PC-3 (cell line): Measurements from ENCODE around the gene TXNDC17. TPM values are rescaled to one million over a fixed set of nuclear protein-coding genes. Genes with fewer than 3 reads are reported as not detected.
"Not testable (repeated sequence)": the region's sequence is repeated elsewhere in the genome, so short reads cannot be mapped to it uniquely, and the experiment has no call there.

Experiments
- ATAC-seq: fragments of 200-7000 bp; cut with Tn5 transposase; 2 replicates; pipeline ENCODE4 v1.9.1; 2020; ENCODE audit warnings: mild to moderate bottlenecking, moderate library complexity
- BruUV-seq: library from RNA; stranded (reverse); fragments of 400-500 nt; replicated peaks from 2 replicates; lab custom pipeline; 2021; lab: Mats Ljungman, UMichigan
- CTCF ChIA-PET: fragments of 300-600 bp; sonication (Branson Sonifier 250); formaldehyde crosslinking; loops from one replicate; lab custom pipeline; 2022; ENCODE audit warnings: antibody characterized with exemption; lab: Charles Lee
- POLR2A ChIA-PET: fragments of 300-600 bp; sonication (Branson Sonifier 250); formaldehyde crosslinking; loops from one replicate; lab custom pipeline; 2022; ENCODE audit warnings: antibody characterized with exemption; ENCODE audit not compliant: unreplicated experiment; lab: Charles Lee
- DNase-seq: peaks from one replicate; pipeline ENCODE4 v3.0.0-alpha.2; 2015
- H2AFZ ChIP-seq: fragments of 300-600 bp; sonication (generic); 2 replicates; pipeline ENCODE4 v1.6.0; 2016; ENCODE audit warnings: antibody characterized with exemption, low read length
- H3F3A ChIP-seq: fragments of 300-600 bp; sonication (generic); one replicate; pipeline ENCODE4 v1.6.0; 2017; ENCODE audit warnings: antibody characterized with exemption, low read length, control low read depth, mild to moderate bottlenecking; ENCODE audit not compliant: unreplicated experiment
- H3K27ac ChIP-seq: fragments of 300-600 bp; sonication (generic); 2 replicates; pipeline ENCODE4 v1.5.1; 2016; ENCODE audit warnings: mild to moderate bottlenecking, low read length
- H3K27me3 ChIP-seq: fragments of 300-600 bp; sonication (generic); 2 replicates; pipeline ENCODE4 v1.6.1; 2016; ENCODE audit warnings: low read length, mixed read lengths
- H3K36me3 ChIP-seq: fragments of 300-600 bp; sonication (generic); 2 replicates; pipeline ENCODE4 v1.6.1; 2016; ENCODE audit warnings: low read depth, mixed run types, low read length, mixed read lengths
- H3K4me1 ChIP-seq: fragments of 300-600 bp; sonication (generic); 2 replicates; pipeline ENCODE4 v1.5.1; 2016; ENCODE audit warnings: low read length; ENCODE audit not compliant: insufficient read depth
- H3K4me2 ChIP-seq: fragments of 300-600 bp; sonication (generic); 2 replicates; pipeline ENCODE4 v1.6.0; 2016; ENCODE audit warnings: low read length
- H3K4me3 ChIP-seq: fragments of 300-600 bp; sonication (generic); 2 replicates; pipeline ENCODE4 v1.5.1; 2016; ENCODE audit warnings: mild to moderate bottlenecking, low read length, mixed read lengths
- H3K79me2 ChIP-seq: fragments of 300-600 bp; sonication (generic); 2 replicates; pipeline ENCODE4 v1.6.1; 2017; ENCODE audit warnings: low read length, mixed read lengths
- H3K9ac ChIP-seq: fragments of 300-600 bp; sonication (generic); 2 replicates; pipeline ENCODE4 v1.6.0; 2016; ENCODE audit warnings: mild to moderate bottlenecking, low read length
- H3K9me2 ChIP-seq: fragments of 300-600 bp; sonication (generic); replicated peaks from 2 replicates; pipeline ENCODE4 v1.6.1; 2016; ENCODE audit warnings: mixed run types, low read length, mixed read lengths
- H3K9me3 ChIP-seq: fragments of 300-600 bp; sonication (generic); 2 replicates; pipeline ENCODE4 v1.6.1; 2016; ENCODE audit warnings: low read length, mixed read lengths
- H4K20me1 ChIP-seq: fragments of 300-600 bp; sonication (generic); 2 replicates; pipeline ENCODE4 v1.6.1; 2016; ENCODE audit warnings: low read length, mixed read lengths
- CTCF ChIP-seq: fragments of 300-600 bp; sonication (generic); conservative IDR thresholded peaks from 2 replicates; pipeline ENCODE4 v1.5.1; 2017; ENCODE audit warnings: antibody characterized with exemption, low read depth, mild to moderate bottlenecking, low read length
- EZH2 ChIP-seq: fragments of 300-600 bp; sonication (generic); IDR thresholded peaks from one replicate; pipeline ENCODE4 v1.6.1; 2017; ENCODE audit warnings: antibody characterized with exemption, mild to moderate bottlenecking, low read length; ENCODE audit not compliant: unreplicated experiment
- EZH2phosphoT487 ChIP-seq: fragments of 300-600 bp; sonication (generic); IDR thresholded peaks from 2 replicates; pipeline ENCODE4 v1.6.1; 2018; ENCODE audit warnings: mild to moderate bottlenecking, antibody characterized with exemption, low read length, borderline replicate concordance
- intact Hi-C: fragments of 100-400 bp; cut with micrococcal nuclease; formaldehyde crosslinking; loops from 2 replicates; pipeline ENCODE4 v1.9.0; 2023
- total RNA-seq: library from RNA; depleted of rRNA; stranded (reverse); fragments of >200 nt; gene quantifications from 2 replicates; pipeline ENCODE4 v1.2.3, GENCODE V29; 2014

TXNDC17 gene
- total RNA-seq, 1 experiment from 2014 or later, result 248 TPM

GRCh38 chr17:6657633-6658287, 16.9 kb downstream of the TXNDC17 start:
- no peaks in the 10 kb centered on the region for H3K36me3 ChIP-seq

GRCh38 chr17:6658411-6658810, 17.6 kb downstream of the TXNDC17 start:
- H3K4me1 ChIP-seq, H3K9me3 ChIP-seq, intact Hi-C loops, H3K27me3 ChIP-seq, H3K27ac ChIP-seq, H3K9ac ChIP-seq, H3K79me2 ChIP-seq, H3K36me3 ChIP-seq, CTCF ChIA-PET, H4K20me1 ChIP-seq, H3K9me2 ChIP-seq, H3K4me2 ChIP-seq, H3K4me3 ChIP-seq, DNase-seq, ATAC-seq, H2AFZ ChIP-seq, POLR2A ChIA-PET, BruUV-seq, H3F3A ChIP-seq: not testable (repeated sequence)

More at GRCh38 chr17:6657633-6658287, 16.9 kb downstream of the TXNDC17 start:
- no peak overlapping the region for H3K27ac ChIP-seq
- no peaks in the 10 kb centered on the region for H3F3A ChIP-seq
- POLR2A ChIA-PET, result no interaction called here
- no peak overlapping the region for H3K9ac ChIP-seq
- no peaks in the 10 kb centered on the region for H3K9me2 ChIP-seq
- no peak overlapping the region for H3K4me2 ChIP-seq
- ATAC-seq (no peak), DNase-seq (no peak)
- H3K4me1 ChIP-seq, result peaks cover 10% of the 10 kb centered on the region; the same call in 1 of the 2 replicates
- peaks cover 9% of the 10 kb centered on the region for H3K79me2 ChIP-seq
- no peaks in the 10 kb centered on the region for H3K27me3 ChIP-seq
- H3K4me3 ChIP-seq, result no peak overlapping the region
- TF ChIP-seq EZH2 (no peak), CTCF (no peak), EZH2phosphoT487 (no peak)
- no peaks in the 10 kb centered on the region for H4K20me1 ChIP-seq
- intact Hi-C loops, result no loop called here
- BruUV-seq, result no TSS peak
- H3K9me3 ChIP-seq, result no peaks in the 10 kb centered on the region
- H2AFZ ChIP-seq, result no peak overlapping the region
- CTCF ChIA-PET, result no interaction called here

DNA sequence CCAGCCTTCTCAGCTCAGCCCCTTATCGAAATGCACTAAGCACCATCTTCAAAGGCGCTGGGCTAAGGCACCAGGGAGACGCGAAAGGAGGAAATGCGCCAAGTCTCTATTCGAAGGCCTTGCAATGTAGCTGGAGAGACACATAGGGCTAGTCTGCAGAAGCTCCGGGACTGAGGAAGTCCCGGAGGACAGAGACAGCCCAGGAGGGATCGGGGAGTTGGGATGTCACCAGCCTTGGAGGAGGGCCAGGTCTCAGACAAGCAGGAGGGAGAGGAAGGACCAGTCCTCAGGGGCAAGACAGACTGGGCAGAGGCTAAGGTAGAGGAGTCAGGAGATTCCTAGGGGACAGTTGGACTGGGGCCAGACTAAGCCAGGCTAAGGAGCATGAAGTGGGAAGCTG, 19.2 kb downstream of the TXNDC17 start:
- no peaks in the 10 kb centered on the region for H3K79me2 ChIP-seq

More for the DNA sequence above, 19.2 kb downstream of the TXNDC17 start:
- no peak overlapping the region for H3K27ac ChIP-seq
- POLR2A ChIA-PET, result no interaction called here
- no peak overlapping the region for H3K4me3 ChIP-seq
- no TSS peak for BruUV-seq
- DNase-seq (no peak), ATAC-seq (no peak)
- no peaks in the 10 kb centered on the region for H3K4me1 ChIP-seq
- no peak overlapping the region for H3K4me2 ChIP-seq
- no peaks in the 10 kb centered on the region for H3K36me3 ChIP-seq
- CTCF ChIA-PET, result no interaction called here
- no peaks in the 10 kb centered on the region for H3K9me2 ChIP-seq
- H4K20me1 ChIP-seq, result no peaks in the 10 kb centered on the region
- intact Hi-C loops, result no loop called here
- no peaks in the 10 kb centered on the region for H3K9me3 ChIP-seq
- TF ChIP-seq EZH2phosphoT487 (no peak), EZH2 (no peak), CTCF (no peak)
- no peak overlapping the region for H3K9ac ChIP-seq
- H3K27me3 ChIP-seq, result no peaks in the 10 kb centered on the region
- H2AFZ ChIP-seq, result no peak overlapping the region
- H3F3A ChIP-seq, result no peaks in the 10 kb centered on the region
